NB4 (cell line): Measurements from ENCODE around the gene GJA10.
"Not testable (repeated sequence)": the region's sequence is repeated elsewhere in the genome, so short reads cannot be mapped to it uniquely, and the experiment has no call there.

ENCODE experiments used
- DNase-seq: peaks from one replicate; pipeline ENCODE4 v3.0.0; 2010; ENCODE audit warnings: low read depth
- H3K4me3 ChIP-seq: one replicate; pipeline ENCODE4 v1.5.1; 2011; ENCODE audit warnings: mild to moderate bottlenecking, low read depth, low read length, moderate library complexity
- CTCF ChIP-seq: IDR thresholded peaks from one replicate; pipeline ENCODE4 v1.5.1; 2012; ENCODE audit warnings: low read depth, low read length
- MYC ChIP-seq: IDR thresholded peaks from 2 replicates; pipeline ENCODE4 v1.6.1; 2011; ENCODE audit warnings: low read depth, low read length
- POLR2A ChIP-seq: IDR thresholded peaks from 2 replicates; pipeline ENCODE4 v1.6.1; 2011; ENCODE audit warnings: mild to moderate bottlenecking; ENCODE audit not compliant: insufficient read length; ENCODE audit errors: extremely low read depth
- TF ChIP-seq, protein P1 (sequence below): IDR thresholded peaks from 2 replicates; pipeline ENCODE4 v1.6.1; 2011; ENCODE audit warnings: low read depth, low read length

Gene GJA10

DNA sequence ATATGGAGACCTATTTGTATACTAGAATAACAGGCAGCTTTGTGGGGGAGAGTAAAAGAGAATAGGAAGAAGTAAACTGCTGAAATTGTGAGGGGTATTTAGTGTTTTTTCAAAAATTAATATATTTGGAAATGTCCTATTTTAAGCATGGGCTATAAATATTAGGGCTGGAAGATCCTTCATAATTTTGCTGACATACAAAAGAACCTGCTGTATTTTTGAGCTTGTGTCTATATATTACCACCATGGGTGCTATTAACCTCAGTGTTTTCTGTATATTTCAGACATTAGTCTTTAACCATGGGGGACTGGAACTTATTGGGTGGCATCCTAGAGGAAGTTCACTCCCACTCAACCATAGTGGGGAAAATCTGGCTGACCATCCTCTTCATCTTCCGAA lies at the start of gene GJA10:
Gene GJA10, plus strand, starts transcription at position 301 of the 400 bp plus-strand sequence. Its CDS starts 0 bp downstream, at position 301.
- TF ChIP-seq MYC: no peak
- no peak for TF ChIP-seq POLR2A
- TF ChIP-seq, protein P1, sequence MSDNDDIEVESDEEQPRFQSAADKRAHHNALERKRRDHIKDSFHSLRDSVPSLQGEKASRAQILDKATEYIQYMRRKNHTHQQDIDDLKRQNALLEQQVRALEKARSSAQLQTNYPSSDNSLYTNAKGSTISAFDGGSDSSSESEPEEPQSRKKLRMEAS: no peak
- TF ChIP-seq CTCF: no peak
- no peak for DNase-seq
- H3K4me3 ChIP-seq: no peak within 1 kb of the TSS

GRCh38 chr6:89847513-89847912 lies 46.8 kb upstream of the GJA10 start:
- H3K4me3 ChIP-seq, DNase-seq: not testable (repeated sequence)

DNA sequence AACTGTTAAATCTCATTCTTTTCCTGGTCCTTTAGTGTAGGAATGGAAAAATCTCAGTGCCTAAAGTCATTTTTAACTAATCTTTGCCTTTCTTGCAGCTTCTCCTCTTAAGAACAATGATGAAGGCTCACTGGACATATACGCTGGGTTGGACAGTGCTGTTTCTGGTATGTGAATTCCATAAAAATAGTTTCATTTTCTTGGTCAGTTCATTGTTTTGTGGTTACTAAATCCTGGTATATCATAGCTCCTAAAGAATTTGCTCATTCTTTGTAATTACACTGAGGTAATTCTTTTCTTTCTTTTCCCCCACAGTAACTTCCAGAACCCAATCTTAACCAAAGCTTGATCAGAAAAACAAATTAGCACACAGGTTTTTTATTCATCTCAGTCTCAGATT lies 41.2 kb upstream of the GJA10 start:
- no peak for DNase-seq
- TF ChIP-seq, protein P1: no peak
- TF ChIP-seq MYC: no peak
- no peak overlapping the region for H3K4me3 ChIP-seq

DNA sequence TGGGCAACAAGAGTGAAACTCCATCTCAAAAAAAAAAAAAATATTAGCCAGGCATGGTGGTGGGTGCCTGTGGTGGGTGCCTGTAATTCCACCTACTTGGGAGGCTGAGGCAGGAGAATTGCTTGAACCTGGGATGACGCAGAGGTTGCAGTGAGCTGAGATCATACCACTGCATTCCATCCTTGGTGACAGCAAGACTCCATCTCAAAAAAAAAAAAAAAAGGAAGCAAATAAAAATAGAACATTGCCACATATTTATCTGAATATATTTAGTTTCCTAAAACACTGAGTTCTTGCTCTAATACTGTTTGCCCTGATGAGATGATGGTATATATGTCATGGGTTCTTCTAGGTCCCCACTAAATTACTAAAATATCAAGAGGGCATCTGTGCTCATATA lies 36.2 kb upstream of the GJA10 start:
- no peak for DNase-seq
- TF ChIP-seq POLR2A: no peak
- TF ChIP-seq, protein P1: no peak
- TF ChIP-seq MYC: no peak
- no peak for TF ChIP-seq CTCF

GRCh38 chr6:89859744-89860143 lies 34.5 kb upstream of the GJA10 start:
- no peak for TF ChIP-seq CTCF
- TF ChIP-seq POLR2A: no peak
- TF ChIP-seq, protein P1: no peak
- TF ChIP-seq MYC: no peak
- DNase-seq: no peak
- no peak overlapping the region for H3K4me3 ChIP-seq

More for the DNA sequence above, 36.2 kb upstream of the GJA10 start:
- no peak overlapping the region for H3K4me3 ChIP-seq

DNA sequence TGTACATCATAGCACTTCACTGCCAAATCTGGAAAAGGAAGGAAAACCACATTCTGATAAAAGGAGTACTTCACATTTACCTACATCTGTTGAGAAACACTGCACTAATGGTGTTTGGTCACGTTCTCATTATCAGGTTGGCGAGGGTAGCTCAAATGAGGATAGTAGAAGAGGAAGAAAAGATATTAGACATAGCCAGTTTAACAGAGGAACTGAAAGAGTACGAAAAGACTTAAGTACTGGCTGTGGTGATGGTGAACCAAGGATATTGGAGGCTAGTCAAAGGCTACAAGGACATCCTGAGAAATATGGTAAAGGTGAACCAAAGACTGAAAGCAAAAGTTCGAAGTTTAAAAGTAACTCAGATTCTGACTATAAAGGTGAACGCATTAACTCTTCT lies 32.0 kb upstream of the GJA10 start:
- no peak overlapping the region for H3K4me3 ChIP-seq
- TF ChIP-seq CTCF (no peak), MYC (no peak)
- DNase-seq: no peak

- DNase-seq: no peak
- H3K4me3 ChIP-seq: no peak overlapping the region
- TF ChIP-seq POLR2A (no peak), CTCF (no peak), MYC (no peak)
- TF ChIP-seq, protein P1: no peak
These were observed 31.6 kb upstream of the GJA10 start for GRCh38 chr6:89862698-89863097.
